ENCODE data around the gene DIAPH2. TPM values are rescaled to one million over a fixed set of nuclear protein-coding genes. Genes with fewer than 3 reads are reported as not detected.

DIAPH2 gene
- total and polyA plus RNA-seq, 4 donors = 7.2 to 57.6 (median 15.5) TPM

DNA sequence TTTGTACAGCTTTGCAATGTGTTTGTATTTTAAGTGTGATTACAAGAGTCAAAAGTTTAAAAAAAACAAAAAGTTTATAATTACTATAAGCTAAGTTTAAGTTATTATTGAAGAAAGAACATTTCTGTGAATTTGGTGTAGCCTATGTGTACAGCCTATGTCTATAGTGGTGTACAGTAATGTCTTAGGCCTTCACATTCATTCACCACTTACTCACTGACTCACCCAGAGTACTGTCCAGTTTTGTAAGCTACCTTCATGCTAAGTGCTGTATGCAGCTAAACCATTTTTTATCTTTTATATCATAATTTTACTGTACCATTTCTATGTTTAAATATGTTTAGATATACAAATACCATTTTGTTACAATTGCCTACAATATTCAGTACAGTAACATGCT lies 381.3 kb downstream of the DIAPH2 start:
- H3K36me3 ChIP-seq (ENCODE audit: control insufficient read depth in 4 of 4, insufficient read depth in 4 of 4, low read length in 4 of 4) = no peaks in the 10 kb centered on the region
- DNase-seq (no peak), ATAC-seq (ENCODE audit: insufficient read depth, low FRiP score) (no peak)
- H3K4me1 ChIP-seq (ENCODE audit: control insufficient read depth in 5 of 5, insufficient read depth in 5 of 5, low read length in 5 of 5) = no peaks in the 10 kb centered on the region
- H3K27me3 ChIP-seq (ENCODE audit: control insufficient read depth in 3 of 3, insufficient read depth in 3 of 3, low read length in 2 of 3) = peaks cover 0 to 10% (median 3%) of the 10 kb centered on the region in 3 donors
- H3K9ac ChIP-seq (ENCODE audit: insufficient read depth in 1 of 2, low read length in 2 of 2) = no peak overlapping the region
- H3K27ac ChIP-seq (ENCODE audit: low read depth in 1 of 2, low read length in 1 of 2) = no peak overlapping the region
- H3K4me3 ChIP-seq = no peak overlapping the region
- no peaks in the 10 kb centered on the region for H3K9me3 ChIP-seq (ENCODE audit: control insufficient read depth in 4 of 4, insufficient read depth in 3 of 4, low read length in 3 of 4)
- TF ChIP-seq, protein P1, sequence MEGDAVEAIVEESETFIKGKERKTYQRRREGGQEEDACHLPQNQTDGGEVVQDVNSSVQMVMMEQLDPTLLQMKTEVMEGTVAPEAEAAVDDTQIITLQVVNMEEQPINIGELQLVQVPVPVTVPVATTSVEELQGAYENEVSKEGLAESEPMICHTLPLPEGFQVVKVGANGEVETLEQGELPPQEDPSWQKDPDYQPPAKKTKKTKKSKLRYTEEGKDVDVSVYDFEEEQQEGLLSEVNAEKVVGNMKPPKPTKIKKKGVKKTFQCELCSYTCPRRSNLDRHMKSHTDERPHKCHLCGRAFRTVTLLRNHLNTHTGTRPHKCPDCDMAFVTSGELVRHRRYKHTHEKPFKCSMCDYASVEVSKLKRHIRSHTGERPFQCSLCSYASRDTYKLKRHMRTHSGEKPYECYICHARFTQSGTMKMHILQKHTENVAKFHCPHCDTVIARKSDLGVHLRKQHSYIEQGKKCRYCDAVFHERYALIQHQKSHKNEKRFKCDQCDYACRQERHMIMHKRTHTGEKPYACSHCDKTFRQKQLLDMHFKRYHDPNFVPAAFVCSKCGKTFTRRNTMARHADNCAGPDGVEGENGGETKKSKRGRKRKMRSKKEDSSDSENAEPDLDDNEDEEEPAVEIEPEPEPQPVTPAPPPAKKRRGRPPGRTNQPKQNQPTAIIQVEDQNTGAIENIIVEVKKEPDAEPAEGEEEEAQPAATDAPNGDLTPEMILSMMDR (IDR thresholded peaks at IDR 0.05; ENCODE audit: control extremely low read depth, extremely low read depth) = no peak

DNA sequence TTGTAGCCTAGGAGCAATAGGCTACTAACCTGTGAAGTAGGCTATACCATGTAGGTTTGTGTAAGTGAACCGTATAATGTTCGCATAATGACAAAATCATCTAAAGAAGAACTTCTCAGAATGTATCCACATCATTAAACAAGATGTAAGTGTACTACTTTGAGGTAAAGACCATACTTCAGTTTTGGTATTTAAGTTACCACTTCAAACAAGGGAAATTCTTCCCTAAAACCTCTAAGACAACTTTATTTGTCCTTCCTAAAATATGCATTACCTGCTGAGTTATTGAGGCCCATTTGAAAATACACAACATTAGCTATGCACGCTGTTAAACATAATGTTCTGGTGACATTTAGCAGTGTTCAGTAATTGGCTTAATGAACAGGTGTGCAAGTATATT lies 381.7 kb downstream of the DIAPH2 start:
- H3K4me1 ChIP-seq (ENCODE audit: control insufficient read depth in 5 of 5, insufficient read depth in 5 of 5, low read length in 5 of 5) = no peaks in the 10 kb centered on the region
- TF ChIP-seq, protein P1 (IDR thresholded peaks at IDR 0.05; ENCODE audit: control extremely low read depth, extremely low read depth) = no peak
- ATAC-seq (ENCODE audit: insufficient read depth, low FRiP score) = no peak
- DNase-seq = no peak
- H3K9ac ChIP-seq (ENCODE audit: insufficient read depth in 1 of 2, low read length in 2 of 2) = no peak overlapping the region
- no peaks in the 10 kb centered on the region for H3K9me3 ChIP-seq (ENCODE audit: control insufficient read depth in 4 of 4, insufficient read depth in 3 of 4, low read length in 3 of 4)
- WGBS, 2 donors = 52 to 91% methylated on average over 3 of the region's 3 CpGs
- no peak overlapping the region for H3K4me3 ChIP-seq
- peaks cover 0 to 8% (median 3%) of the 10 kb centered on the region in 3 donors for H3K27me3 ChIP-seq (ENCODE audit: control insufficient read depth in 3 of 3, insufficient read depth in 3 of 3, low read length in 2 of 3)
- H3K36me3 ChIP-seq (ENCODE audit: control insufficient read depth in 4 of 4, insufficient read depth in 4 of 4, low read length in 4 of 4) = no peaks in the 10 kb centered on the region
- no peak overlapping the region for H3K27ac ChIP-seq (ENCODE audit: low read depth in 1 of 2, low read length in 1 of 2)

DNA sequence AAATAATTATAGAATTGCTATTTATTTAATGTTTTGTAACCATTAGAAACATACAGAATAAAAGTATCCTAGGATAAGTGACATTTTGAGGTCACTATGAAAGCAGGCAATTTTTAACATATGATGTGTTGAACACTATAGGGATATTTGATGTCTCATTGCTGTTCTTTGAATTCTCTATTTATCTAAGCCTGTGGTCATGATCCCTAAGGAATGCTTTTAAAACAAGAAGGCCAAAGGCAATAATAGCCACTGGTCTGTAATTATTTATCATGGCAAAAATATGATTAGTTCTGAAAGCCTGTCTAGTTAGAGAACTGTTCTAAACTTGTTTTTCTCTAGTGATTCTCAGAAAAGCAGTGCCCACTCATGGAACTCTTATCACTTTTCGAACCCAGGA lies 385.7 kb downstream of the DIAPH2 start:
- 72 to 96% methylated on average over 1 of the region's 1 CpG for WGBS, 2 donors
- TF ChIP-seq, protein P1 (IDR thresholded peaks at IDR 0.05; ENCODE audit: control extremely low read depth, extremely low read depth) = no peak
- Histone ChIP-seq H3K27ac (ENCODE audit: low read depth in 1 of 2, low read length in 1 of 2) (no peak overlapping the region), H3K27me3 (ENCODE audit: control insufficient read depth in 3 of 3, insufficient read depth in 3 of 3, low read length in 2 of 3) (peaks cover 0 to 6% (median 6%) of the 10 kb centered on the region in 3 donors), H3K4me3 (no peak overlapping the region), H3K36me3 (ENCODE audit: control insufficient read depth in 4 of 4, insufficient read depth in 4 of 4, low read length in 4 of 4) (no peaks in the 10 kb centered on the region), H3K4me1 (ENCODE audit: control insufficient read depth in 5 of 5, insufficient read depth in 5 of 5, low read length in 5 of 5) (no peaks in the 10 kb centered on the region), H3K9me3 (ENCODE audit: control insufficient read depth in 4 of 4, insufficient read depth in 3 of 4, low read length in 3 of 4) (no peaks in the 10 kb centered on the region), H3K9ac (ENCODE audit: insufficient read depth in 1 of 2, low read length in 2 of 2) (no peak overlapping the region)
- no peak for ATAC-seq (ENCODE audit: insufficient read depth, low FRiP score)
- DNase-seq = no peak

DNA sequence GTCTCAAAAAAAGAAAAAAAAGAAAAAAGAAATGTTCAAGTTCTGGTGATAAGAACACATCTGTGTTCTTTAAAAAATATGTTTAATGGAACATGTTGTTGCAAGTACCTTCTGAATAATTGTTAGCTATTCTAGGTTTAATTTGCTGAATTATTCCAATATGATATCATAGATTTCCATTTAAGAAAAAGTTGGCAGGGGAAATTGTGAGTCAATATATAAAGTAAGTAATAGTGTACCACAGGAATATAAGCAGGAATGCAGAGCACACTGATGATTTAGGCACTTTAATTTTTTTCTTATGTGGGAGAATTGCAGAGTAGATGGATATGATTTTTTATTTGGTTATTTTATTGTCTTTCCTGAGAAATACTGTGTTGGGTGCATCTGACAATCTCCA lies 389.8 kb downstream of the DIAPH2 start:
- H3K27me3 ChIP-seq (ENCODE audit: control insufficient read depth in 3 of 3, insufficient read depth in 3 of 3, low read length in 2 of 3) = peaks cover 0 to 8% (median 6%) of the 10 kb centered on the region in 3 donors
- no peak overlapping the region for H3K9ac ChIP-seq (ENCODE audit: insufficient read depth in 1 of 2, low read length in 2 of 2)
- ATAC-seq (ENCODE audit: insufficient read depth, low FRiP score) (no peak), DNase-seq (no peak)
- TF ChIP-seq, protein P1 (IDR thresholded peaks at IDR 0.05; ENCODE audit: control extremely low read depth, extremely low read depth) = no peak
- no peak overlapping the region for H3K4me3 ChIP-seq
- H3K36me3 ChIP-seq (ENCODE audit: control insufficient read depth in 4 of 4, insufficient read depth in 4 of 4, low read length in 4 of 4) = no peaks in the 10 kb centered on the region
- H3K4me1 ChIP-seq (ENCODE audit: control insufficient read depth in 5 of 5, insufficient read depth in 5 of 5, low read length in 5 of 5) = no peaks in the 10 kb centered on the region
- no peak overlapping the region for H3K27ac ChIP-seq (ENCODE audit: low read depth in 1 of 2, low read length in 1 of 2)
- H3K9me3 ChIP-seq (ENCODE audit: control insufficient read depth in 4 of 4, insufficient read depth in 3 of 4, low read length in 3 of 4) = no peaks in the 10 kb centered on the region
